Skeletal muscle tissue (tissue), 4 donors: ENCODE results near the gene KIAA0753. TPM values are rescaled to one million over a fixed set of nuclear protein-coding genes. Genes with fewer than 3 reads are reported as not detected.

Experiments
- H3K27ac ChIP-seq: one replicate; pipeline ENCODE4 v1.7.0; 2013; ENCODE audit warnings: mild to moderate bottlenecking, low read depth, low read length, inconsistent platforms
- H3K27me3 ChIP-seq, 3 donors: one replicate each; pipeline ENCODE4 v1.7.0; 2013; ENCODE audit warnings: low read length in 3 of 3; ENCODE audit not compliant: control insufficient read depth in 3 of 3, insufficient read depth in 3 of 3
- H3K36me3 ChIP-seq, 3 donors: one replicate each; pipeline ENCODE4 v1.7.0; 2013; ENCODE audit warnings: low read length in 3 of 3; ENCODE audit not compliant: control insufficient read depth in 3 of 3, insufficient read depth in 3 of 3
- H3K4me1 ChIP-seq, 3 donors: one replicate each; pipeline ENCODE4 v1.7.0; 2013; ENCODE audit warnings: low read length in 3 of 3, mild to moderate bottlenecking in 3 of 3; ENCODE audit not compliant: control insufficient read depth in 3 of 3, insufficient read depth in 3 of 3
- H3K4me3 ChIP-seq, 3 donors: one replicate each; pipeline ENCODE4 v1.7.0; 2013; ENCODE audit warnings: low read length in 3 of 3
- H3K9ac ChIP-seq, 3 donors: one replicate each; pipeline ENCODE4 v1.7.0; 2013; ENCODE audit warnings: low read length in 3 of 3, mild to moderate bottlenecking in 3 of 3, moderate library complexity in 2 of 3, low read depth in 1 of 3
- H3K9me3 ChIP-seq, 3 donors: one replicate each; pipeline ENCODE4 v1.7.0; 2013; ENCODE audit warnings: low read length in 3 of 3; ENCODE audit not compliant: control insufficient read depth in 3 of 3
- total RNA-seq: library from RNA; depleted of rRNA; stranded (reverse); fragments of >200 nt; gene quantifications from one replicate; pipeline ENCODE4 v1.2.3, GENCODE V29; 2014
- donor health status: Osteomylitis.

KIAA0753 gene
- total RNA-seq, 1 donor from 2014 or later, result 11.5 TPM

DNA sequence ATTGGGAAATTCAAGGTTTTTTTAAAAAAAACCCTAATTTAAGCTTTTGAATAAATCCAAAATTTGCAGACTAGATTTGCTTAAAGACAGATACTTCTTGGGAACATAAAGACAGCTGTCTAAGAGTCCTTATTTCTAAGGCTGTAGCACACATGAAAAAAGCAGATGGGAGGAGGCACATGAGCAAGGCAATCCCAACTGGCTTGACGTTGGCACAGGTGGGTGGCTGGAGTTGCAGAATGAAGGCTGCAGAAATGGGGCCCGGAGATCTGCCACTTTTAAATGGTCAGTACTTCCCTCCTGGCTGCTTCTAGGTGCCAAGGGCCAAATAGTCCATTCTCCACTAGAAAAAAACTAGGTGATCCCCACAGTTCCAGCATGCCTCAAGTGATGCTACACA, 4.4 kb downstream of the KIAA0753 start:
- Histone ChIP-seq H3K4me1 (peaks cover 12 to 23% (median 13%) of the 10 kb centered on the region in 3 donors), H3K9me3 (no peaks in the 10 kb centered on the region), H3K27me3 (no peaks in the 10 kb centered on the region), H3K4me3 (no peak overlapping the region), H3K9ac (no peak overlapping the region), H3K36me3 (peaks cover 3 to 19% (median 14%) of the 10 kb centered on the region in 3 donors), H3K27ac (no peak overlapping the region)

DNA sequence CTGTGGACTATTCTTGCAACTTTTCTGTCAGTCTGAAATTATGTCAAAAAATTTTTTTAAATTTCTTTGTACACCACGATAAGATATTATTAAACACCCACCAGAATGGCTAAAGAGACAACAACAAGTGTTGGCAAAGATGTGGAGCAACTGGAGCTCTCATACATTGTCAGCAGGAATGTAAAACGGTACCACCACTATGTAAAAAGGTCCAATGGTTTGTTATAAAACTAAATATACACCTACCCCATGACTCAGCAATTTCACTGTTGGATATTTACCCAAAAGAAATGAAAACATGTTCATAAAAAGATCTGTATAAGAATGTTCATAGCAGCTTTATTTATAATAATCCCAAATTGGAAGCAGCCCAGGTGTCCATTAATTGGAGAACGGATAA, 7.2 kb downstream of the KIAA0753 start:
- Histone ChIP-seq H3K4me1 (peaks cover 0 to 1% (median 0%) of the 10 kb centered on the region in 3 donors), H3K27ac (no peak overlapping the region), H3K27me3 (no peaks in the 10 kb centered on the region), H3K9me3 (no peaks in the 10 kb centered on the region), H3K36me3 (peaks cover 3 to 21% (median 15%) of the 10 kb centered on the region in 3 donors), H3K4me3 (no peak overlapping the region), H3K9ac (no peak overlapping the region)

DNA sequence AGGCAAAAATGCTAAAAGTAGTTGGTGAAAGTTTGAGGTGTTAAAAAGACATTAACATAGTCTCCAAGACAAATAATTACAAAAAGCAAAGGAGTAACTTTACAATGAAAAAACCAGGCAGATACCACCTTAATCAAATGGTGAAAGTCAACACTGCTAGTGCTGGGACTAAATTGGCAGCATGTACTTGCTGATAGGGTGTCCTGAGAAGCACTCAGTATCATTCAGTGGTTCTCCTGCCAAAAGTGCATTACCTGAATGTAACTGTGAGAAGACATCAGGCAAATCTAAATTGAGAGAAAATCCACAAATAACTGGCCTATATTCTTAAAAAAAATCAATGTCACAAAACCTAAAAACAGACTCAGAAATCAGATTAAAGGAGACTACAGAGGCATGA, 8.0 kb downstream of the KIAA0753 start:
- no peaks in the 10 kb centered on the region for H3K27me3 ChIP-seq
- H3K9ac ChIP-seq, result no peak overlapping the region
- H3K4me3 ChIP-seq, result no peak overlapping the region
- H3K36me3 ChIP-seq, result peaks cover 5 to 24% (median 22%) of the 10 kb centered on the region in 3 donors
- no peaks in the 10 kb centered on the region for H3K4me1 ChIP-seq
- H3K9me3 ChIP-seq, result no peaks in the 10 kb centered on the region
- H3K27ac ChIP-seq, result no peak overlapping the region

GRCh38 chr17:6630390-6630789, 10.1 kb downstream of the KIAA0753 start:
- Histone ChIP-seq H3K9ac (no peak overlapping the region), H3K27me3 (no peaks in the 10 kb centered on the region), H3K4me3 (no peak overlapping the region), H3K9me3 (no peaks in the 10 kb centered on the region), H3K4me1 (no peaks in the 10 kb centered on the region), H3K27ac (no peak overlapping the region), H3K36me3 (peaks cover 6 to 24% (median 22%) of the 10 kb centered on the region in 3 donors)

DNA sequence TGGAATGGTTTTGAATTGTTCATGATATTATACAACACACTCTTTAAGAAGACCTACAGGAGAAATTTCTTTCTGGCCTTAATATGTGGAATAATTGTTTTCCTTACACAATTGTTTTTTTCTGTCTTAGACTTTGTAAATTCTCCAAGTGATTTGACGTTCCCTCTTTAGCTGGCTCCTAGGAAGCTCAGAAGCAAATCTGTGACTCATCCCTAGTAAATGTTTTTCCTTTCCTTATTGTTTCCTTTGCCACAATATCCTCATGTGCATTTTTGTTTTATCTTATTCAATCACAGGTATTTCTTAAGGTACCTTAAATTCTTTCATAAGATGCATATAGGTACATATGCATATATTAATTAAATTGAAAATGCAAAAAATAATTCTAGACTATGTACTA, 13.5 kb downstream of the KIAA0753 start:
- H3K27me3 ChIP-seq, result no peaks in the 10 kb centered on the region
- no peak overlapping the region for H3K4me3 ChIP-seq
- no peaks in the 10 kb centered on the region for H3K4me1 ChIP-seq
- peaks cover 5 to 22% (median 8%) of the 10 kb centered on the region in 3 donors for H3K36me3 ChIP-seq
- no peak overlapping the region for H3K9ac ChIP-seq
- no peak overlapping the region for H3K27ac ChIP-seq
- no peaks in the 10 kb centered on the region for H3K9me3 ChIP-seq

DNA sequence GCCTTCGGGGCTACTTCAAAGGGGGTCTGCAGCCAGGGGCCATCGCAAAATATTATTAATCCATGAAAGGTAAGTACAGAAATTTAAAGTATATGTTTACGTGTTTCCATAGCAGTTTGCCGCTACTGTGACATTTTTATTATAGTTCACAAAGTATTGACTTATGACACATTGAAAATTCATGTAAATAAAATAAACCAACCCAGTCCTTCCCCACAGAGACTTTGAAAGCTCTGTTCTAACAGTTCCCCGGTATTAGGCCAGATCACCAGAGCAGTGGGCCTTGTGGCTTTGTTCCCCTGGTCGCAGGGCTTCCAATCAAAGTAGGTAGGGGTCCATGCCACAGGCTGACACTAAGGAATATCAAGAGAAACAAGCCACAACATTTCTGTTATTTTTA, 13.9 kb downstream of the KIAA0753 start:
- Histone ChIP-seq H3K36me3 (peaks cover 5 to 22% (median 7%) of the 10 kb centered on the region in 3 donors), H3K9me3 (no peaks in the 10 kb centered on the region), H3K27ac (no peak overlapping the region), H3K27me3 (no peaks in the 10 kb centered on the region), H3K4me1 (no peaks in the 10 kb centered on the region), H3K9ac (no peak overlapping the region), H3K4me3 (no peak overlapping the region)

- Histone ChIP-seq H3K4me1 (no peaks in the 10 kb centered on the region), H3K9ac (no peak overlapping the region), H3K9me3 (no peaks in the 10 kb centered on the region), H3K27me3 (no peaks in the 10 kb centered on the region), H3K4me3 (no peak overlapping the region), H3K27ac (no peak overlapping the region), H3K36me3 (peaks cover 5 to 29% (median 11%) of the 10 kb centered on the region in 3 donors)
These were observed 16.6 kb downstream of the KIAA0753 start for GRCh38 chr17:6623941-6624340.

DNA sequence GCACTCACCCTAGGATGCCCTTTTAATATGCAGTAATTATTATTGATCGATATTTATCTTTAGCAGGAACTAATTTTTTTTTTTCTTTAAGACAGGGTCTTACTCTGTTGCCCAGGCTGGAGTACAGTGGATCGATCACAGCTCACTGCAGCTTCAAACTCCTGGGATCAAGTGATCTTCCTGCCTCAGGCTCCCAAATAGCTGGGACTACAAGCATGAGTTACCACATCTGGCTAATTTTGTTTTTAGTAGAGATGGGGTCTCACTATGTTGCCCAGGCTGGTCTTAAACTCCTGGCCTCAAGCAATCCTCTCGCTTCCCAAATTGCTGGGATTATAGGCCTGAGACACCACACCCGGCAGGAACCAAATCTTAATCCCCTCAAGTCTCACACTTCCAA, 29.3 kb downstream of the KIAA0753 start:
- Histone ChIP-seq H3K36me3 (peaks cover 8 to 30% (median 24%) of the 10 kb centered on the region in 3 donors), H3K27me3 (no peaks in the 10 kb centered on the region), H3K9me3 (no peaks in the 10 kb centered on the region), H3K9ac (no peak overlapping the region), H3K4me3 (no peak overlapping the region), H3K4me1 (no peaks in the 10 kb centered on the region), H3K27ac (no peak overlapping the region)

DNA sequence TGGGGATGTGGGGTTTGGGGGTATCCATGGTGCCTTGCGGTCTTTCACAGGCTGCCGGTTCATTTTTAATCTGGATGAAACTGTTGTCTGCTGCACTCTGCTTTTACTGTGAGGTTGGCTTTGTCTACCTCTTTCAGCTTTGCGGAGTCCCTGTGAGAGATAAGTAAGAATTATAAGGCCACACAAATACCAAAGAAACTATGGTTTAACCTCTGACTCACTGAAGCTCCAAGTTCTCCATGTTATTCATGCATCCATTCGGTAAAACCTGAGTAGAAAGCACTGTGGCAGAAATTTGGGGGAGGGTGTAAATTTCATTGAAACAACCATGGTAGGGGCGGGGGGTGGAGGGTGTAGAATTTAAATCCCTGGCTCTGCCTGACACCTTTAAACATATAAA, 30.5 kb downstream of the KIAA0753 start:
- Histone ChIP-seq H3K36me3 (peaks cover 8 to 42% (median 29%) of the 10 kb centered on the region in 3 donors), H3K4me1 (no peaks in the 10 kb centered on the region), H3K27me3 (no peaks in the 10 kb centered on the region), H3K4me3 (no peak overlapping the region), H3K27ac (no peak overlapping the region), H3K9ac (no peak overlapping the region), H3K9me3 (no peaks in the 10 kb centered on the region)

DNA sequence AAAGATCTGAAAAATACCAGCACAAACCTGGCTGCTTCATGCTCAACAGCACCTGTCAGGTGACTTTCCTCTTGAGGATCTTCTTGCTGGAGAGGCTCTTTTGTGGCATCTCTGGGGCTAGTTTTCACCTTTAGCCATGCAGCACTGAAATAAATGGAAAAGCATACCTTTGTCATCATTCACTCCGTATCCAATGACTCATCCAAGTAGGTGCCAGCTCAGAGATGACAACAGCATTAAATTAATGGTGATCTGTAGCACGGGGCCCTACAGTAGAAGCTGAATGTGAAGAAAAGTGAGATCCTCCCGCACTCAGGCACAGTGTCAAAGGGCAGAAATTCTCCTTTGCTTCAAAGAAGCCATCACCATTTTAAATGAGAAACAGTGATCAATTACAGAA, 32.2 kb downstream of the KIAA0753 start:
- H3K9ac ChIP-seq, result no peak overlapping the region
- H3K4me1 ChIP-seq, result no peaks in the 10 kb centered on the region
- H3K27ac ChIP-seq, result no peak overlapping the region
- no peaks in the 10 kb centered on the region for H3K27me3 ChIP-seq
- no peaks in the 10 kb centered on the region for H3K9me3 ChIP-seq
- no peak overlapping the region for H3K4me3 ChIP-seq
- peaks cover 8 to 42% (median 34%) of the 10 kb centered on the region in 3 donors for H3K36me3 ChIP-seq

- Histone ChIP-seq H3K27me3 (no peaks in the 10 kb centered on the region), H3K4me3 (no peak overlapping the region), H3K36me3 (peaks cover 8 to 44% (median 34%) of the 10 kb centered on the region in 3 donors)
These were observed 35.4 kb downstream of the KIAA0753 start for GRCh38 chr17:6605142-6605541.

More at GRCh38 chr17:6605142-6605541, 35.4 kb downstream of the KIAA0753 start:
- Histone ChIP-seq H3K27ac (no peak overlapping the region), H3K9ac (no peak overlapping the region), H3K4me1 (no peaks in the 10 kb centered on the region), H3K9me3 (no peaks in the 10 kb centered on the region)
